IPS-NIHi11 (cell line): ENCODE results near the gene PREB.
A peak's percentile ranks its signal among the peaks of the same experiment; 100 is the strongest.
"Not testable (repeated sequence)": the region's sequence is repeated elsewhere in the genome, so short reads cannot be mapped to it uniquely, and the experiment has no call there.

Experiments
- DNase-seq: peaks from one replicate; pipeline ENCODE4 v3.0.0; 2012; ENCODE audit warnings: mixed read lengths, low spot score

PREB gene

GRCh38 chr2:27133905-27134780 is at the start of gene PREB:
Gene PREB (minus strand): TSS chr2:27134636. CDS start chr2:27134421, 215 bp downstream.
- peak; percentile 99 for DNase-seq

- DNase-seq, result no peak
Measured at GRCh38 chr2:27184115-27184514, 49.7 kb upstream of the PREB start.

GRCh38 chr2:27182346-27182745 is 47.9 kb upstream of the PREB start:
- DNase-seq, result no peak

- no peak for DNase-seq
Measured at GRCh38 chr2:27179344-27180000, 45.0 kb upstream of the PREB start.

- DNase-seq, result no peak
Measured at GRCh38 chr2:27178469-27178868, 44.0 kb upstream of the PREB start.

- DNase-seq, result no peak
Measured at GRCh38 chr2:27177441-27178351, 43.3 kb upstream of the PREB start.

- not testable (repeated sequence) for DNase-seq
Measured at GRCh38 chr2:27175781-27176180, 41.3 kb upstream of the PREB start.

GRCh38 chr2:27175330-27175729 is 40.9 kb upstream of the PREB start:
- DNase-seq, result no peak

GRCh38 chr2:27174638-27175037 is 40.2 kb upstream of the PREB start:
- no peak for DNase-seq

GRCh38 chr2:27171351-27171848 is 37.0 kb upstream of the PREB start:
- DNase-seq, result no peak

- no peak for DNase-seq
Measured at GRCh38 chr2:27170581-27171337, 36.3 kb upstream of the PREB start.

- no peak for DNase-seq
Measured at GRCh38 chr2:27164960-27165763, 30.7 kb upstream of the PREB start.

- no peak for DNase-seq
Measured at GRCh38 chr2:27162151-27163121, 28.0 kb upstream of the PREB start.

- no peak for DNase-seq
Measured at GRCh38 chr2:27160191-27160590, 25.8 kb upstream of the PREB start.

- DNase-seq, result no peak
Measured at GRCh38 chr2:27159271-27159670, 24.8 kb upstream of the PREB start.

- no peak for DNase-seq
Measured at GRCh38 chr2:27158468-27158867, 24.0 kb upstream of the PREB start.

- no peak for DNase-seq
Measured at GRCh38 chr2:27155069-27155520, 20.7 kb upstream of the PREB start.

GRCh38 chr2:27154488-27154887 is 20.1 kb upstream of the PREB start:
- no peak for DNase-seq

- no peak for DNase-seq
Measured at GRCh38 chr2:27152796-27153464, 18.5 kb upstream of the PREB start.
